ENCODE results near the gene PSMG1.

The PSMG1 gene

DNA sequence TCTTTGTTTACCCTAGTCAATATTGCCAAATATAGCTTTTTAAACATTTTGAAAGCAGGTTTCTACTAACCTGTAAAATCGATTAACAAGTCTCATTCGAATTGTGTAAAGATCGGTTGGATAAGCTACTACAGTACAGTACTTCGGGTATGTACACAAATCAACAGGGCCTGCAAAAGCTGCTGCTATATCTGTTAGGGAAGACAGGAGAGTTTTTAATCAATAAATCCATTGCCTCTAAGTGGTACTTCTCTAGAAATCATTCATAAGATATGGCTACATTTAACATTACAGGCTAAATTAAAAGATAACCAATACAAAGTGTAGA, 34.8 kb upstream of the PSMG1 start:
- no peak for DNase-seq (ENCODE audit: low read depth)
- TF ChIP-seq, protein P1, sequence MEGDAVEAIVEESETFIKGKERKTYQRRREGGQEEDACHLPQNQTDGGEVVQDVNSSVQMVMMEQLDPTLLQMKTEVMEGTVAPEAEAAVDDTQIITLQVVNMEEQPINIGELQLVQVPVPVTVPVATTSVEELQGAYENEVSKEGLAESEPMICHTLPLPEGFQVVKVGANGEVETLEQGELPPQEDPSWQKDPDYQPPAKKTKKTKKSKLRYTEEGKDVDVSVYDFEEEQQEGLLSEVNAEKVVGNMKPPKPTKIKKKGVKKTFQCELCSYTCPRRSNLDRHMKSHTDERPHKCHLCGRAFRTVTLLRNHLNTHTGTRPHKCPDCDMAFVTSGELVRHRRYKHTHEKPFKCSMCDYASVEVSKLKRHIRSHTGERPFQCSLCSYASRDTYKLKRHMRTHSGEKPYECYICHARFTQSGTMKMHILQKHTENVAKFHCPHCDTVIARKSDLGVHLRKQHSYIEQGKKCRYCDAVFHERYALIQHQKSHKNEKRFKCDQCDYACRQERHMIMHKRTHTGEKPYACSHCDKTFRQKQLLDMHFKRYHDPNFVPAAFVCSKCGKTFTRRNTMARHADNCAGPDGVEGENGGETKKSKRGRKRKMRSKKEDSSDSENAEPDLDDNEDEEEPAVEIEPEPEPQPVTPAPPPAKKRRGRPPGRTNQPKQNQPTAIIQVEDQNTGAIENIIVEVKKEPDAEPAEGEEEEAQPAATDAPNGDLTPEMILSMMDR (IDR thresholded peaks at IDR 0.05; ENCODE audit: low read depth, low read length, missing control alignments), result no peak
- H3K4me3 ChIP-seq (ENCODE audit: low read depth, low read length), result no peak overlapping the region

- DNase-seq (ENCODE audit: low read depth), result no peak
- TF ChIP-seq, protein P1 (IDR thresholded peaks at IDR 0.05; ENCODE audit: low read depth, low read length, missing control alignments), result no peak
- no peak overlapping the region for H3K4me3 ChIP-seq (ENCODE audit: low read depth, low read length)
Measured at GRCh38 chr21:39217356-39218081, 34.3 kb upstream of the PSMG1 start.

DNA sequence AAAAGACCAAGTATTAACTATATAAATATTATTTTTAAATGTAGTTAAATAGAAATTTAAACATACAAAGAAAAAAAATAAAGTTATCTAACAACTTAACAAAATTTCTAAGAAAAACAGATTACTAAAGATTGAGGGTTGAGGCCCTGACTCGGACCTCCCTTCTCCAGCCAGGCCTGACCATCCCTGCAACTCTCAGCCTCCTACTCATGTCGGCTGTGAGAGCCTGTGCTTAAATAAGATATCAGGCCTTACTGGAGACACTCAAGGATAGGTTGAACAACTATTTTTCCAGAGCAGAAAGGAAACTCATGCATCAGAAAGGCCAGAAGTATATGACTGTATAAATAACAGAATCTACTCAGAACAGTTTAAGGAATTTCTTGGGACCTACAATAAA, 33.0 kb upstream of the PSMG1 start:
- TF ChIP-seq, protein P1 (IDR thresholded peaks at IDR 0.05; ENCODE audit: low read depth, low read length, missing control alignments), result no peak
- no peak overlapping the region for H3K4me3 ChIP-seq (ENCODE audit: low read depth, low read length)
- no peak for DNase-seq (ENCODE audit: low read depth)

- DNase-seq (ENCODE audit: low read depth), result no peak
- no peak overlapping the region for H3K4me3 ChIP-seq (ENCODE audit: low read depth, low read length)
- TF ChIP-seq, protein P1 (IDR thresholded peaks at IDR 0.05; ENCODE audit: low read depth, low read length, missing control alignments), result no peak
Measured at GRCh38 chr21:39215078-39215477, 31.8 kb upstream of the PSMG1 start.

- DNase-seq (ENCODE audit: low read depth), result no peak
- TF ChIP-seq, protein P1 (IDR thresholded peaks at IDR 0.05; ENCODE audit: low read depth, low read length, missing control alignments), result no peak
- no peak overlapping the region for H3K4me3 ChIP-seq (ENCODE audit: low read depth, low read length)
Measured at GRCh38 chr21:39209334-39209688, 26.1 kb upstream of the PSMG1 start.

DNA sequence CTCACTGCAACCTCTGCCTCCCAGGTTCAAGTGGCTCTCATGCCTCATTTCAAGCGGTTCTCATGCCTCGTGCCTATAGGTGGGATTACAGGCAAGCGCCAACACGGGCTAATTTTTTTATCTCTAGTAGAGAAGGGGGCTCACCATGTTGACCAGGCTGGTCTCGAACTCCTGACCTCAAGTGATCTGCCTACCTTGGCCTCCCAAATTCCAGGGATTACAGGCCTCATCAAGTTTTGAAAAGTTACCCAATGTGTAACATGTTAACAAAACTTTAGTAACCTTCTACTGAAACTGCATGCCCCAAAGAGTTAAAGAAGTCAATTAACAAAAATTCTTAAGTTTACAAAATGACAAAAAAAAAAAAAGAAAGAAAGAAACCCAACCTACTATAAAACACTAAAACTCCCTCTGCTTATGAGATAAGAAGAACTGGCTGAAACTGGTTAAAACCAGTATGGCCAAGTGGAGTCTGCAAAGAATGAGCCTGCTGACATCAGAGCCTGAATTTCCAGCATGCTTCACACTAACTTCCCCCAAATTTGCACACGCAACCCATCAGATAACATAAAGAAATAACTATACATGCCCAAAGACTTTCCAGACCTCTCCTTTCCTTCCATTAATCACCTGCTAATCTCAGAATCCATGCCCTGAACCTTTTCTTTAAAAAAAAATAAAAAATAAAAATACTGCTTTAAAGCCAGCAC, 25.5 kb upstream of the PSMG1 start:
- H3K4me3 ChIP-seq (ENCODE audit: low read depth, low read length), result no peak overlapping the region
- TF ChIP-seq, protein P1 (IDR thresholded peaks at IDR 0.05; ENCODE audit: low read depth, low read length, missing control alignments), result no peak
- DNase-seq (ENCODE audit: low read depth), result no peak

DNA sequence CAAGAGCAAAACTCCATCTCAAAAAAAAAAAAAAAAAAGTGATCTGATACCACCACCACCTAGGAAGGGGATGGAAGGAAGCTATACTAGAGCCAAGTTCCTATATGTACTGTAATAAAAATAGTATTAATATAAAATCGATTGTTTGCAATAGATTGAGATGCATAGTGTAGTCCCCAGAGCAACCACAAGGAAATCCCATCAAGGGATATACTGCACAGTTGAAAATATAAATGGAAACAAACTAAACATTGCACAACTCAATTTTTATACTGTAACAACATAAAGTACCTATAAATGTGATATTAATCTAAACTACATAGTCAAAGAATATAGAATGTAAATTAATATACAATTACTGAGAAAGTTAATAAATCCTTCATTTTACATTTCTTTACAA, 20.9 kb upstream of the PSMG1 start:
- TF ChIP-seq, protein P1 (IDR thresholded peaks at IDR 0.05; ENCODE audit: low read depth, low read length, missing control alignments), result no peak
- H3K4me3 ChIP-seq (ENCODE audit: low read depth, low read length), result no peak overlapping the region
- DNase-seq (ENCODE audit: low read depth), result no peak
